SK-N-SH treated with all-trans-retinoic acid at 6 μM for 48 hours (cell line): Measurements from ENCODE around the gene XCR1.

Experiments used
- ATAC-seq: fragments of 200-7000 bp; cut with Tn5 transposase; 3 replicates; pipeline ENCODE4 v1.9.1; 2020; ENCODE audit warnings: mild to moderate bottlenecking, moderate library complexity
- ARNTL ChIP-seq: fragments of 450-650 bp; formaldehyde crosslinking; IDR thresholded peaks from 2 replicates; pipeline ENCODE4 v1.5.0; 2020; ENCODE audit warnings: low read depth, mild to moderate bottlenecking, moderate library complexity, borderline replicate concordance
- BACH2 ChIP-seq: fragments of 250-450 bp; sonication (Bioruptor Pico); IDR thresholded peaks from 2 replicates; pipeline ENCODE4 v1.9.0; 2021; ENCODE audit warnings: mild to moderate bottlenecking, borderline replicate concordance
- CREB5 ChIP-seq: fragments of 250-450 bp; sonication (Bioruptor Pico); IDR thresholded peaks from 2 replicates; pipeline ENCODE4 v1.5.1; 2020; ENCODE audit warnings: low read depth, mild to moderate bottlenecking, moderate library complexity
- CSDC2 ChIP-seq: fragments of 250-450 bp; sonication (Bioruptor Pico); IDR thresholded peaks from 2 replicates; pipeline ENCODE4 v1.5.0; 2020; ENCODE audit warnings: mild to moderate bottlenecking, moderate library complexity
- CSRNP3 ChIP-seq: fragments of 250-450 bp; sonication (Bioruptor Pico); IDR thresholded peaks from 2 replicates; pipeline ENCODE4 v1.5.1; 2021; ENCODE audit warnings: mild to moderate bottlenecking, moderate library complexity
- ESRRG ChIP-seq: fragments of 250-450 bp; sonication (Bioruptor Pico); IDR thresholded peaks from 2 replicates; pipeline ENCODE4 v1.6.1; 2021; ENCODE audit warnings: mild to moderate bottlenecking
- GLIS3 ChIP-seq: fragments of 250-450 bp; sonication (Bioruptor Pico); IDR thresholded peaks from 2 replicates; pipeline ENCODE4 v1.5.0; 2020; ENCODE audit warnings: mild to moderate bottlenecking, moderate library complexity
- OSR1 ChIP-seq: fragments of 250-450 bp; sonication (Bioruptor Pico); IDR thresholded peaks from 2 replicates; pipeline ENCODE4 v1.8.0; 2022; ENCODE audit warnings: moderate library complexity, mild to moderate bottlenecking, inconsistent platforms
- PATZ1 ChIP-seq: fragments of 250-450 bp; sonication (Bioruptor Pico); IDR thresholded peaks from 2 replicates; pipeline ENCODE4 v1.8.0; 2020; ENCODE audit warnings: mild to moderate bottlenecking, moderate library complexity, borderline replicate concordance
- POU6F1 ChIP-seq: fragments of 250-450 bp; sonication (Bioruptor Pico); IDR thresholded peaks from 2 replicates; pipeline ENCODE4 v1.8.0; 2021; ENCODE audit warnings: low read depth, mild to moderate bottlenecking, moderate library complexity, borderline replicate concordance
- PPARA ChIP-seq: fragments of 250-450 bp; sonication (Bioruptor Pico); IDR thresholded peaks from 2 replicates; pipeline ENCODE4 v1.5.0; 2020; ENCODE audit warnings: mild to moderate bottlenecking, borderline replicate concordance
- TCF4 ChIP-seq: fragments of 250-450 bp; sonication (Bioruptor Pico); IDR thresholded peaks from 2 replicates; pipeline ENCODE4 v1.8.0; 2021; ENCODE audit warnings: mild to moderate bottlenecking, moderate library complexity, borderline replicate concordance
- TOX ChIP-seq: fragments of 250-450 bp; sonication (Bioruptor Pico); IDR thresholded peaks from 2 replicates; pipeline ENCODE4 v1.8.0; 2021; ENCODE audit warnings: mild to moderate bottlenecking, moderate library complexity, borderline replicate concordance
- TSHZ2 ChIP-seq: fragments of 250-450 bp; sonication (Bioruptor Pico); IDR thresholded peaks from 2 replicates; pipeline ENCODE4 v1.5.0; 2020; ENCODE audit warnings: mild to moderate bottlenecking, moderate library complexity
- ZC3H10 ChIP-seq: fragments of 250-450 bp; sonication (Bioruptor Pico); IDR thresholded peaks from 2 replicates; pipeline ENCODE4 v1.5.1; 2021; ENCODE audit warnings: mild to moderate bottlenecking, moderate library complexity
- ZFP3 ChIP-seq: fragments of 250-450 bp; sonication (Bioruptor Pico); IDR thresholded peaks from 2 replicates; pipeline ENCODE4 v1.5.0; 2020; ENCODE audit warnings: mild to moderate bottlenecking, moderate library complexity
- ZFP30 ChIP-seq: fragments of 450-650 bp; formaldehyde crosslinking; IDR thresholded peaks from 2 replicates; pipeline ENCODE4 v1.5.0; 2022; ENCODE audit warnings: mild to moderate bottlenecking, moderate library complexity
- ZNF565 ChIP-seq: fragments of 450-650 bp; formaldehyde crosslinking; conservative IDR thresholded peaks from 2 replicates; pipeline ENCODE4 v1.5.0; 2020; ENCODE audit warnings: low read depth, mild to moderate bottlenecking, moderate library complexity
- ZNF70 ChIP-seq: fragments of 450-650 bp; formaldehyde crosslinking; IDR thresholded peaks from 2 replicates; pipeline ENCODE4 v1.5.0; 2020; ENCODE audit warnings: mild to moderate bottlenecking, moderate library complexity
- ZNF8 ChIP-seq: fragments of 450-650 bp; formaldehyde crosslinking; IDR thresholded peaks from 2 replicates; pipeline ENCODE4 v1.5.0; 2020; ENCODE audit warnings: mild to moderate bottlenecking, moderate library complexity

The XCR1 gene

GRCh38 chr3:46019707-46020106 lies 7.6 kb downstream of the XCR1 start (continued):
- no peak for TF ChIP-seq POU6F1 (CRISPR knock-in tag)
- TF ChIP-seq ZFP30 (CRISPR knock-in tag), result no peak
- no peak for TF ChIP-seq CSDC2 (CRISPR knock-in tag)
- TF ChIP-seq ESRRG, result no peak
- no peak for TF ChIP-seq ZNF70
- no peak for TF ChIP-seq CREB5 (CRISPR knock-in tag)

- no peak for ATAC-seq
- TF ChIP-seq TSHZ2, result no peak
- TF ChIP-seq GLIS3 (CRISPR knock-in tag), result no peak
- no peak for TF ChIP-seq TOX (CRISPR knock-in tag)
- no peak for TF ChIP-seq ZFP3 (CRISPR knock-in tag)
- TF ChIP-seq TCF4 (CRISPR knock-in tag), result no peak
- TF ChIP-seq ESRRG, result no peak
- TF ChIP-seq CSDC2 (CRISPR knock-in tag), result no peak
- no peak for TF ChIP-seq CREB5 (CRISPR knock-in tag)
- TF ChIP-seq ZC3H10 (CRISPR knock-in tag), result no peak
- no peak for TF ChIP-seq ZNF565 (CRISPR knock-in tag)
These were observed 9.6 kb downstream of the XCR1 start for GRCh38 chr3:46017720-46018119.

GRCh38 chr3:46013316-46014094 lies 13.8 kb downstream of the XCR1 start:
- no peak for ATAC-seq
- TF ChIP-seq CSDC2 (CRISPR knock-in tag) (no peak), GLIS3 (CRISPR knock-in tag) (no peak), CREB5 (CRISPR knock-in tag) (no peak), ZFP30 (CRISPR knock-in tag) (no peak), ZFP3 (CRISPR knock-in tag) (no peak), ZNF70 (no peak), ARNTL (CRISPR knock-in tag) (no peak), PPARA (CRISPR knock-in tag) (no peak), PATZ1 (CRISPR knock-in tag) (no peak), TOX (CRISPR knock-in tag) (no peak), ZNF8 (CRISPR knock-in tag) (no peak), BACH2 (CRISPR knock-in tag) (no peak), ZNF565 (CRISPR knock-in tag) (no peak), TCF4 (CRISPR knock-in tag) (no peak), OSR1 (no peak), POU6F1 (CRISPR knock-in tag) (no peak), CSRNP3 (CRISPR knock-in tag) (no peak)
